NOMO-1 treated with dmso at 0.1 percent for 144 hours (cell line): Measurements from ENCODE around the gene ANAPC2.
A peak's percentile ranks its signal among the peaks of the same experiment; 100 is the strongest.

Experiments used
- DNase-seq: peaks from one replicate; lab custom pipeline; 2025; ENCODE audit not compliant: unreplicated experiment; lab: John Stamatoyannopoulos, UW

The ANAPC2 gene

DNA sequence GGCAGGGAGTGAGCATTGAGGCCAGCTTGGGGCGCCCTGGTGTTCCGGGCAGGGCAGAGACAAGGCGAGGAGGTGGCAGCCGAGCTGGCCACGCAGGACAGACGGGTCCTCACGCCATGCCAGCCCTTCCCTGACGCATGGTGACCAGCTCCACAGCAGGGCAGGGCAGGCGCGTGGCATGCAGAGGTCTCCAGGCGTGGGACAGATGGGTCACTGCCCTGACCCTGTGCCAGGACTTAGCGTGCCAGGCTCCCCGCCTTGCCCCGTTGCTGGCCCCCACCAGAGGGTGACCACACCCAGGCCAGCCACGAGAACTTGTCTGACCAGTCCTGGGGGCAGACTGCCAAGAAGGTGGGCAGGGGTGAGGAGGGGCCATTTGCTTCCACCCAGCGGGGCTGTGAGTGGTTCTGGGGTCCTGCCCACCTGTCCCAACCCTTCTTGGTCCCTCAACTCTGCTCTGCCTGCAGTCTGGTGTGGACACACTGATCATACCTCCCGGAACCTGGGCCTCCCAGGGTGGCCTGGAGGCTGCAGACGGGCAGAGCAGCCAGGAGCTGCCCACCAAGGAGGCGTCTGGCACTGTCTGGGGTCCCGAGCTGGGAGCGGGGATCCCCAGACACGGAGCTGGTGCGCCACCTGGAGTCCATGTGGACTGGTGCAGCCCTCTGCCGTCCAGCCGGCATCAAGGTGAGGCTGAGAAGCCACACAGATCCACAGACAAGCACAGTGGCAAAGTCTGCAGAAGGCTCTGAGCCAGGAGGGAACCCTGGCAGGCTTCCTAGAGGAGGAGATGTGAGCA is 38.9 kb upstream of the ANAPC2 start, which contains the start of gene RNF224:
RNF224 (plus strand) TSS at position 449 of the 799 bp plus-strand sequence. CDS start 834 bp downstream, outside the sequence.
- peak; percentile 67 for DNase-seq

DNA sequence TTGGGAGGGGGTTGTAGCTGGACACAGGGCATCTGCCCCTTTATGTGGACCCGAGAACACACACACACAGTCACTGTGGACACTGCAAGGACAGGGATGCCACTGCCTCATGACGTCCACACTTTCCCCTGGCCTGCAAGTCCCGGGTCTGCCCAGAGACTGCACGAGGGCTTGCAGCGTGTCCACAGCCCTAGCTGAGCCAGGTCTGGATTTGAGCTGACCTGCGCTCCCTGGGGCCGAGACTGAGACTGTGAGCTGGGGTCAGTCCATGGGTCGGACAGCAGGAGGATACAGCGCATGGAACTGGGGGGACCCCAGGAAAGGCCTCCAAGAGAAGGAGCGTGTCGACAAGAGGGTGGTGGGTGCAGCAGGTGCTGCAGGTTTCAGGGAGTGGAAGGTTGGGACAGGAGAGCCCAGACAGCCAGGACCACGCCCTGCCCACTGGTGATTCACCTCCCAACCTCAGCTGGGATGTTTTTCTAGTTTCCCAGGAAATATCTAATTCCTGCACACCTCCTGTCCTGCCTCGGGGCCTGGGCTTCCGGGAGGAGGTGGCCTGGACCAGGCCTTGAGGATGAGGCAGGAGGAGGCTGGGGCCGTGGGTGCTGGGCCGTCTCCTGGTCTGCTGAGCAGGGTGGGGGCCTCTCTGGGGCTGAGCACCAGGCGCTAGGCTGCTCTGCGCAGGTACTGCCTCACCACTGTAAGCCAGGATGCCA is 38.1 kb upstream of the ANAPC2 start:
- DNase-seq, result no peak

DNA sequence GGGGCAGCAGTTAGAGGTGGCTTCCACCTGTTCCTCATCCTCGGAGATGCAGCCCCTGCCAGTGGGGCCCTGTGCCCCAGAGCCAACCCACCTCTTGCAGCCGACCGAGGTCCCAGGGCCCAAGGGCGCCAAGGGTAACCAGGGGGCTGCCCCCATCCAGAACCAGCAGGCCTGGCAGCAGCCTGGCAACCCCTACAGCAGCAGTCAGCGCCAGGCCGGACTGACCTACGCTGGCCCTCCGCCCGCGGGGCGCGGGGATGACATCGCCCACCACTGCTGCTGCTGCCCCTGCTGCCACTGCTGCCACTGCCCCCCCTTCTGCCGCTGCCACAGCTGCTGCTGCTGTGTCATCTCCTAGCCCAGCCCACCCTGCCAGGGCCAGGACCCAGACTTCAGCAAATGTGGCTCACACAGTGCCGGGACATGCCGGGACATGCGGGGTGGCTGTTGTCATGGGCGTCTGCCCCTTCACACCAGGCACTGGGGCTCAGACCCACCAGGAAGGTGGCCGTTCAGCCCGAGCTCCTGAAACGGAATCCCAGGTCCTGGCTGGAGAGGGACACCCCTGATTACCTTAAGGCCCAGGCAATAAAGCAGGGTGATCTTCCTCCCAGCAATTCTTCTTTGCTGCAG is 37.5 kb upstream of the ANAPC2 start:
- no peak for DNase-seq

DNA sequence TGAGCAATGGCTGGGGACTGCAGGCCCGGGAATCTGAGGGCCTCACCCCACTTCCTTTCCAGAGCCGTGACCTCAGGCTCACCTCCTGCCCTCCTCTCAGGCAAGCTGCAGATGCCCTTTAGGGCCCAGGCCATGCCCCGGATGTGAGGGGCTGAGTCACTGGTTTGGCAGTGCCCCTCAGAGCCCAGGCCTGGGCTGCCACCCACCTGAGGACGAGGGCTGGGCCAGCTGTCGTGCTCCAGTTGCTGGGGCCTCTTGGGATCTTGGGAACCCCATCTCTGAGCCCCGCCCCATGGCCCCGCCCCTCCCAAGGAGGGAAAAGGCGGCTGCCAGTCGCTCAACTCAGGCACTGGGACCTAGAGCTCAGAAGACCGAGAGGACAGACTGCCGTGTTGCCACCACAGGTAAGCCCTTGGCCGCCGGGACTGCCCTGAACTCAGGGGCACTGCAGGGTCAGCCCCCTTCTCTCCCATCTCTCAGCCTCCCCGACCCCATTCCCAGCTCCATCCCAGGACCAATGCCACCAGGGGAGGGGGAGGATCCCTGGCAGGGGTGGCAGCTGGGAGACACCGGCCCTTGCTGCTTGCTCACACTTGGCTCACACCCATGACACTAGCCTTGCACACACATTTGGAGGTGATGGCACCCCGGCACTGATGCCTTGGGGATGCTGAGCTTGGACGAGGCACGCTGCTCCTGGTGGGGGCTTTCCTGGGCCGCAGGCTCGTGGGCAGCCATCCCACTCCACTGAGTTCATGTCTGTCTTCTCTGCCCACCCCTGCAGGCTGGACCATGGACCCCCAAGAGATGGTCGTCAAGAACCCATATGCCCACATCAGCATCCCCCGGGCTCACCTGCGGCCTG is 36.7 kb upstream of the ANAPC2 start, which contains the start of gene CYSRT1:
CYSRT1 (plus strand) TSS at position 345 of the 865 bp plus-strand sequence; CDS start at position 793, 448 bp downstream.
- no peak for DNase-seq

DNA sequence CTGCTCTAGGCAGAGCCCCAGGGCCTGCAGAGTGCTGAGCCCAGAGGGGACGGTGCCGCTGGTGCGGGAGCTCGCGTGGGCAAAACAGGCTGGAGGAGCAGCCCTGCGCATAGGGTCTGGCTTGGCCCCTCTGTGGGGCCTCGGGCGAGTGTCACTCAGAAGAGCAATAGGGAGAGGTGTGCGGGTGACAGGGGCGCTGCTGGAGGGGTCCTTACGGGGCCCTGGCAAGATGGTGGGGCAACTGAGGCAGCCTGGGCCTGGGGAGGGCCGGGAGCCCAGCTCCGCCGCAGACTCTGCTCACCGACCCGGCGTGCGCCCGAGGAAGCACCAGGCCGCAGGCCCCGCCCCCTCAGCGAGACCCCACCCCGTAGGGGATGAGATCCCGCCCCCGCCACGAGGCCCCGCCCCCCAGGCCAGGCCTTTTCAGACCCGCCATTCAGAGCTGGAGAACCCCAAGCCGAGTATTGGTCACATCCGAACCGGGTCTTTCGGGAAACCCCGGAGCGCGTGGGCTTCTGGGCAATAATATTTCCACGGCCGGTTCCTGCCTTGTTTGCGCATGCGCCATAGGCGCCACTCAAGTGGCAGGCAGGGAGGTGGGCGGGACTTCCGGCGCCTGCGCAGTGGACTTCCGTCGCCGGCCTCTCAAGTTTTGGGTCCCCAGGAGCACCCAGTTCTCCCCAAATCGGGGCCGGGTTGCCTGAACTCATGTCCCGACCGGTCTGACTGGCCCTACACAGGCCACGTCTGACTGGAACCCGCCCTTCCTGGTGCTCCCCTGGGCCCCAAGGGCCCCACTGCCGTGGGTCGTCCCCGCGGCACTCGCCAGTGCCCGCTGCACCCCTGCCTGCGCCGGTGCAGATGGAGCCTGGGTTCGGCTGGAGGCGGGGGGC is 35.0 kb upstream of the ANAPC2 start:
- DNase-seq, result peak; percentile 98

DNA sequence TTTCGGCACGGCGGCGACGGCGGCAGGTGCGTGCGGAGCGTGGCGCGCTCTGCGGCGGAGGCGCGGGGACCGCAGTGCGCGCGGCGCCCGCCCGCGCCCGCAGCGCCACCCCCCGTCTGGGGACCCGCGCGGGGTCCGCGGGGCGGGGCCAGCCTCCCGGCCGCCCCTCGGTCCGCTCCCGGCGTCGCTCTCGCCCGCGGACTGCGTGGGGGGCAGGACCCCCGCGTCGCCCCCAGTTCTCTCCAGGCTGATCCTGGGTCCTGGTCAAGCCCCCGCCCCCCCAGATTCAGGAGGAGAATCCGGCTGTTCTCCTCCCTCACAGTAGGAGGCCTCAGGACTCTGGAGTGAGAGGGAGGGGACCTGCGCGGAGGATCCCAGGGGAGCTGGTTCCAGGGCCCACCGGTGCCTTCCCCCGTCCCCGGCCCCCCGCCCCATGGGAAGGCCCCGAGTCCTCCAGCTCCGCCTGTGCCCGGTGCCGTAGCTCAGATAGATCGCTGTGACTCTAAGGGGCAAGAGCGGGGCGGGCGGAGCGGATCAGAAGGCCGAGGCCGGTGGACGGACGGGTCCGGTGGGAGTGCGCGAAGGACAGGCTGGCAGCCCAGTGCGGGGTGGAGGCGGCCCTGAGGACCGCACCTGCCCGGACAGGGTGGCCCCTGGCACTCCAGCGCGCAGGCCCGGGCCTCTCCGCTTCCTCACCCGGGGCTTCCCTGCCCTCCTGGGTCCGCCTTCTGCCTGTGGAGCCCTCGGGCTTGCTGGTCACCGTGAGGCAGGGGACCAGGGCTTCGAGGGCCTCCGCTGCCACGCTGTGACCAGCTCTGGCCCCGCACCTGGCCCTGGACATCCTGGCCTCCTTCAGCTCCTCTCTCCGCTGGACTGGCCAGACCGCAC is 34.1 kb upstream of the ANAPC2 start, which contains the start of gene RNF208:
RNF208 (minus strand) TSS at position 51 of the 888 bp plus-strand sequence. CDS start 1,028 bp downstream, outside the sequence.
- no peak for DNase-seq

DNA sequence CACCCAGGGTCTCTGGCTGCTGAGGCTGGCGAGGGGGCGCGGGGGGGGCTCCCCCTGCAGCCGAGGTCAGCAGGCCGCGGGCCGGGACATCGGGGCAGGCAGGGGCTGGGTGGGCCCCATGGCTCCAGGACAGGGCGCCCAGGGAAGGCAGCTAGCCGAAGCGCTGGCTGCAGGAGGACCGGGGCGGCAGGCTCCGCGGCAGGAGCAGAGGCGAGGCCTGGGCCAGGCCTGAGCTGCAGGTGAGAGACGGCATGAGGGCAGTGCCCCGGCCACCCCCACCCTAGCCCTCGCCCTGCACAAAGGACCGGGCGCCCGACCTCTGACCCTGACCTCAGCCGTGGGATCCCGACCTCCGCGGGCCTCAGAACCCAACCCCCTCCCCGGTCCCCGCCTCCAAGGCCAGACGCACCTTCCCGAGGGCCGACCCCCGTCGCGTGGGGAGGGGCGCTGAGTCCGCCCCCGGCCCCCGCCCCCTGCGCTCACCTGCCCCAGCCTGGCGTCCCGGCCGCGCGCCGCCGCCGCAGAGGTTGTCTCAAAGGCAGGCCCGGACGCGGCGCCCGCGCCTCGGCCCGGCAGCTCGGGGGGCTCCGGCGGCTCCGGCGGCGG is 33.2 kb upstream of the ANAPC2 start:
- no peak for DNase-seq

DNA sequence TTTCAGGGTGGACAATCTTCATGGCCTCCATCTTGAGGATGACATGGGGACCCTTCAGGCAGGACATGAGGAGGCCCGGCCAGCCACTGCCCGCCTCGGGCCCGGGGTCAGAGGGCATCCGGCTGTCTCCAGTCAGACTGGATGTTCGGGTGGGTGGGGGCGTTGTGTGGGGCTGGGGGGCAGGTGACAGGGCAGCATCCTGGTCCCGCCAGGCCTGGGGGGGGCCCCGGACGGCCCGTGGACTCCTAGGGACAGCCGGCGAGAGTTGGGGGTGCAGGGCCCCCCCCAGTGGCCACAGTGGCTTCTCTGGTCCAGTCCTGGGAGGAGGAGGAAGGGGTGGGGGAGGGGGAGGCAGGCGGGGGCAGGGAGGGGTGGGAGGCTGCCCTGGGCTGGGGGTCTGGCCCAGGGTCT is 32.7 kb upstream of the ANAPC2 start:
- no peak for DNase-seq

DNA sequence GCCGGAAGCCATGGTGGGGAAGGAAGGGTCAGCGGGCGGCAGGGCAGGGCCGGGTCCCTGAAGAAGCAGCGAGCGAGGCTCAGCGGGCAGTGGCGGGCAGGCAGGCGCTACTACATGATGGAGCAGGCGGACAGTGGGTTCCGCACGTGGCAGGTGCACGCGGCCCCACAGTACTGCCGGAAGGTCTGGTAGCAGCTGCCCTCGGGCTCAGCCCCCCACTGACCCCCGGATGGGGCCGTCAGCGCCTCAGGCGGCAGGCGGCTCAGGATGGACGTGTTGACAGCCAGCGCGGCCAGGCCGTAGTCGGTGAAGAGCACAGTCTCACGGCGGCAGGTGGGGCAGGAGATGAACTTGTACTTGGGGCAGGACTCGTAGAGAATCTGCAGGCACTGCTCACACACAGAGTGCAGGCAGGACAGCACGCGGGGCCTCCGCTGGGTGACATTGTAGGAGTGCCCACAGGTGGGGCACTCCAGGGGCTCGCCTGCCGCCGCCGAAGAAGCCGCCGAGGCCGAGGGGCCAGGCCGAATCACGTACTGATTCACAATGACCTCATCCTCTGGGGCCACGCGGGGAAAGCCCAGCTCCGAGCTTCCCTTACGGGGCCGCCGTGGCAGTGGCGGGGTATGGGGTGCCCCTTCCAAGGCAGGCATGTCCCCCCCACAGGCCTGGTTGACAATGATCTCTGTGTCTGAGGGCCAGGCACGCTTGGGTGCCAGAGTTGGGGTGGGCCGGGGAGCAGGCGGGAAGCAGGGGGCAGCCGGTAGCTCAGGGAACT is 32.1 kb upstream of the ANAPC2 start:
- DNase-seq, result no peak

DNA sequence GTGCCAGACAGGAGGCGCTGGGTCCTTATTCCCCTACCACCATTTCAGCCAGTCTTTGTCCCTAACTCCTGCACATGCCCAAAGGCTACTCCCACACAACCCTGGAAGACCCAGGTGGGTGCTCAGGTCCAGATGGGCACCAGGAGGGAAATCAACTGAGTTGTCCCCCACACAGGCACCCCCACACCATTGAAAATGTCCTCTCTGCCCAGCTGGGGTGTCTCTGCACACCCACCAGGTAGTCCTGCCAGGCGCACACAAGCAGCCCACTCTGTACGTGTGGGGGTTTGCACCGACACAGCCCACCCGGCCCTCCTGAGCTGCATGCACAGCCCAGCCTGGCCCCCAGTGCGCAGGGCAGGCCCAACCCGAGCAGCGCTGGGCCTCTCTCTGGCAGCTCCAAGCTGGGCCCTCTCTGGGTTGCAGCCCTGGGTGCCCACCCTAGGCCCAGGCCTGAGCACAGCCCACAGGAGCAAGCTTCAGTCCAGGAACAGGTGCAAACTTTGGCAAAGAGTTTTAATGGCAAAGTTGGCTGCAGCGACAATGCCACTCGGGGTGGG is 31.5 kb upstream of the ANAPC2 start:
- DNase-seq, result no peak

DNA sequence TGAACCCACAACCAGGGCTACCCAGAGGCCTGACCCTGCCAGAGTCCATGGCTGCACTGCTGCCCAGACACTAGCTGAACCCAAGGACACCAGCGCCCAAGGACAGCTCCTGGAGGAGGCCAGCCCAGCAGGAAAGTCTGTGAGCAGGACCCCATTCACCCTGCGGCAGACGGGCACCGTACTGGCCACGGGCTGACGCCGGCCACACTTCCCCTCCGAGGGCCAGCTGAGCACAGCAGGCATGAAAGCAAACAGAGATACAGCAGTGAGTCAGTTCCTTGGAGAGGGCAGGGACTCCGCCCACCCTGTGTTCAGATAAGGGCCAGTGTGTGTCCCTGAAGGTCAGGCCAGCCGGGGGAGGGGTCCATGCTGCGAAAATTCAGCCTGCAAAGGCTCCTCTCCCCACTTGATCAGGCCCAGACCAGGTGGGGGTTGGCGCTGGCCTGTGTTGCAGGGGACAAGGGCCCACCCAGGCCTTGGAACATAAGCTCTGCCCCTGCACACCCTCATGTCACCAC is 30.5 kb upstream of the ANAPC2 start:
- no peak for DNase-seq

DNA sequence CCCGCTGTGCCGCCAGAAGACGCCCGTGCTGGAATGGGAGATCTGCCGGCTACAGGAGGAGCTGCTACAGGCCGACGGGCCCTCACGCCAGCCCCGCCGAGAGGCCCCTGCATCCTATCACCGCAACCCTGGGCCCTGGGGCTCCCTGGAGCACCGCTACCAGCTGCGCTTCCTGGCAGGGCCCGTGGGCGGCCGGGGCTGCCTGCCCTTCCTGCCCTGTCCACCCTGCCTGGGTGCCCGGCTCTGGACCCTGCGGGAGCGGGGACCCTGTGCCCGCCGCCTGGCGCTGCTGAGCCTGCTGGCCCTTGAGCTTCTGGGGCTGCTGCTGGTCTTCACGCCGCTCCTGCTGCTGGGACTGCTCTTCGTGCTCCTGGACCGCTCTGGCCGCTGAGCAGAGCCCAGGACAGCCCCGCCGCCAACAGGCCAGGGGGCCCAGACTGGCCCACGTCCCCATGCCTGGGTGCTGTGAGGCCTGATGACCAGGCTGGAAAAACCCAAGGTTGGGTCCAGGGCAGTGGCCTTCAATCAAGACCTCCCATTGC is 29.9 kb upstream of the ANAPC2 start:
- no peak for DNase-seq

DNA sequence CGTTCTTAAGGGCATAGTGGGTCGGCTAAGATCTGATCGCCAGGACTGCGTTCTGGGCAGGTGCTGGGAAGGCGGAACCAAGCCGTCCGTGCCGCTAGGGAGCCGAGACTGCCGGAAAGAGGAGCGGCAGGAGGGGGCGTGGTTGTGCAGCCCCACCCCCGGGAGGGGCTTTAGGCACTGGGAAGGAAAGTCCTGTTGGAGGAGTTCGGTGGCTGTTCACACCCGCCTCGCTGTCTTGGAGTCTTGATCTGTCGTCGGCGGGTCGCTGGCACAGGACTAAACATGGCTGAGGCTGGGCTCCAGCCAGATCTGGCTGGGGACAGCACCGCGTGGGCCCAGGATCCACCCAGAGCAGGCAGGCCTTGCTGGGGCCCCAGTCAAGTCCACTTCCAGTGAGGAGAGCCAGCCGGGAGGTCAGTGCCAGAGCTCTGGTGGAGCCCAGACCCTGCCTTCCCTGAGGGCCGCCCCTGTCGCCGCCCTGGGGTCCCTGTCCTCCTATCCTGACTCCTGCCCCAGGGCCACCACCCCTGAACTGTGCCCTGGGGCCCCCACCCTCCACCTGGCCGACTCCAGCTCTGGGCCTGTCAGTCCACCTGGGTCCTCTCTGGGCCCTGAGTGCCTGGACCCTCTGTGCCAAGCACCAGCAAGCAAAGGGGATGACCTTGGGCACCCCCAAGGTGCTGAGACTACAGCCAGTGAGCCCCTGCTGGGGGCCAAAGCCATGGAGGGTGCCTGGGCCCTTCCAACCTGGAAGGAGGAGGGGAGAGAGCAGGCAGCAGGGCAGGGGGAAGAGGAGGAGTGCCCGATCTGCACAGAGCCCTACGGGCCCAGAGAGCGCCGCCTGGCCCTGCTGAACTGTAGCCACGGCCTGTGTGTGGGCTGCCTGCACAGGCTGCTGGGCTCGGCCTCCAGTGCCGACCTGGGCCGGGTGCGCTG is 29.2 kb upstream of the ANAPC2 start:
- no peak for DNase-seq

DNA sequence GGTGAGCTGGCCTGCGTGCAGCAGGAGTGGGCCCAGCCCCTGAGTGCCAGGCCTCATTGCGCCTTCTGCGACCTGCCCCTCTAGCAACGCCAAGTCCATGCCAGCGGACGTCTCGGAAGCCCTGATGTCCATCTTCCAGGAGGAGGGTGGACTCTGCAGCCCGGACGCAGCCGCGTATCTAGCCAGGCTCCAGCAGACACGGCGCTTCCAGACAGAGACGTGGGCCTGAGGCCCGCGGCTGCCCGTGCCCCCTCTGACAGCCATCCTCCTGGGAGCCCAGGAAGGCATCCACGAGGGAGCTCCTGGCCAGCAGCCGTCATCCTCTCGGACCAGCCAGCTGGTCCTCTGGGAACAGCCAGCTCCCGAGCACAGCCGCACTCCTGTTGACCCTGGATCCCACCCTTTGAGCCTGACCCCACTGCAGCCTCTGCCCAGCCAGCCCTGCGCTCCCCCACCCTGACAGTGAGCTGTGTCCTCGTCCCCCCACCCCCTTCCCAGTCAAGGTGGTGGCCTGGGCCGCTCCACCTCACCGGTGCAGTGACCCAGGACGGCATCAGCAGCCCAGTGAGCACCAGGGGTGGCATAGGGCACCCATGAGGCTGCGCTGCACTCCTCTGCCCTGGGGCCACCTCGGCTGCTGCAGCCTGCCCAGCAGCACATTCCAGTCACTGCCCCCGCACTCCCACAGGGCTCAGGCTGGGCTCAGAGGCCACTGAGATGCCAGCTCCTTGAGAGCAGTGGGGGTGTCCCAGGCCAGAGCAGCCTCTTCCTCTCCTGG is 28.0 kb upstream of the ANAPC2 start:
- no peak for DNase-seq
